Measurements from ENCODE around the gene ERICH4.

GRCh38 chr19:41443813-41444455 lies 978 bp downstream of the ERICH4 start:
- TF ChIP-seq CTCF (IDR thresholded peaks at IDR 0.05; ENCODE audit: low read depth, low read length, poor library complexity, severe bottlenecking) (no peak), EZH2phosphoT487 (IDR thresholded peaks at IDR 0.05; ENCODE audit: borderline replicate concordance, low read length) (no peak)

All from DOHH2 (cell line).